Measurements from ENCODE around the gene ARHGAP11B.
A peak's percentile ranks its signal among the peaks of the same experiment; 100 is the strongest.
"Not testable (repeated sequence)": the region's sequence is repeated elsewhere in the genome, so short reads cannot be mapped to it uniquely, and the experiment has no call there.

The ARHGAP11B gene

DNA sequence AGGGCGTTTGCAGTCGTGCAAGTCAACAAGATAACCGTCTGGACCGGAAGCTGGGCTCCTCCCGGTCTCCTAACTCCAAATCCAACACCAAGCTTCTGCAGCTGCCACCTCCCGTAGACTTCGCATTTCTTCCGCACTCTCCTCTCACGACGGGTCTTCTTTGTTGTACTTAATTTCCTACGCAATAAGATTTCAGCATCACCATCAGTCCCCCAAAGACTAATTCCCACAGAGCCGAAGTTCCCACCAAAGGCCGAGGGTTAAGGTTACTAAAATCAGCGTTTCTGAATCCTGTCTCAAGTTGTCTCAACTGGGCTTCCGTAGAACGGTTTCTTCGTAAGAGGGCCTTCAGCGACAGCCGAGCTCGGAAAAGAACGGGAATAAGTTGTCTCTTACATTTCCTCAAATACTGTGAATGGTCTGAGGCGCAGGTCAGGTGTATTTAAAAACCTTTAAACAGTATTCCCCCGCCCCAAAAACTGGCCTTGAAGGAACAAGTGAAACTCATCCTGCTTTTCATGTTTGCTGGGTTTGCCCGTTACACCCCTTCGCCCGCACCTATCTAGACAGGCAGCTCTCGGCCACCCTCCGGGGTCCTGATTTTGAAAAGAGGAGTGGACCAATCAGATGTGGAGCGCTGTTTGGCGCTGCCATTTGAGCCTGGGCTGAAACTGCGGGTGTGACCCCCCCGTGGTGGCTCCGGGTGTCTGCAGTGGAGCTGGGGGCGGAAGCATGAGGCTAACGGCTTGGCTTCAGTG, at the start of gene ARHGAP11B:
Gene ARHGAP11B (plus strand): TSS at position 693 of the 758 bp plus-strand sequence.
- H3K4me1 ChIP-seq; intact Hi-C loops (cut with DNase I); H3K9me3 ChIP-seq; H3K36me3 ChIP-seq; H3K27me3 ChIP-seq: not testable (repeated sequence)
- peak; percentile 96 for DNase-seq
- H3K9ac ChIP-seq (ENCODE audit: low read depth in 2 of 2, low read length in 2 of 2), result peak within 1 kb of the TSS; percentile 34 to 50
- H3K4me3 ChIP-seq, result peak within 1 kb of the TSS; percentile 62
- peak within 1 kb of the TSS; percentile 72 for H3K27ac ChIP-seq

GRCh38 chr15:30579394-30579970, 46.4 kb upstream of the ARHGAP11B start:
- intact Hi-C loops (cut with DNase I); H3K36me3 ChIP-seq; H3K27me3 ChIP-seq; H3K9me3 ChIP-seq; DNase-seq; H3K27ac ChIP-seq; H3K4me3 ChIP-seq; H3K9ac ChIP-seq (ENCODE audit: low read depth in 2 of 2, low read length in 2 of 2); H3K4me1 ChIP-seq: not testable (repeated sequence)

DNA sequence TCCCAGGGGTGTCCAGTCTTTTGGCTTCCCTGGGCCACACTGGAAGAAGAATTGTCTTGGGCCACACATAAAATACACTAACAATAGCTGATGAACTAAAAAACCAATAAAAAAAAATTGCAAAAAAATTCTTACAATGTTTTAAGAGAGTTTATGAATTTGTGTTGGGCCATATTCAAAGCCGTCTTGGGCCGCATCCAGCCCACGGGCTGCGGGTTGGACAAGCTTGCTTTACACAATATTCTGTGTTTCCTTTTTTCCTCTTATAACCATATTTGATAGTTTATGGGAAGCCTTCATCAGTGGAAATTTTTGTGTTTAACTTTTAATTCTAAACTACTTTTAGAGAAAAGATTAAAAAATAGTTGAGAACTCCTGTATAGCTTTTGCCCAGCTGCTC, 45.2 kb upstream of the ARHGAP11B start:
- H3K9ac ChIP-seq (ENCODE audit: low read depth in 2 of 2, low read length in 2 of 2); H3K27me3 ChIP-seq; H3K27ac ChIP-seq; H3K9me3 ChIP-seq; intact Hi-C loops (cut with DNase I); H3K4me1 ChIP-seq; H3K4me3 ChIP-seq; DNase-seq; H3K36me3 ChIP-seq: not testable (repeated sequence)

DNA sequence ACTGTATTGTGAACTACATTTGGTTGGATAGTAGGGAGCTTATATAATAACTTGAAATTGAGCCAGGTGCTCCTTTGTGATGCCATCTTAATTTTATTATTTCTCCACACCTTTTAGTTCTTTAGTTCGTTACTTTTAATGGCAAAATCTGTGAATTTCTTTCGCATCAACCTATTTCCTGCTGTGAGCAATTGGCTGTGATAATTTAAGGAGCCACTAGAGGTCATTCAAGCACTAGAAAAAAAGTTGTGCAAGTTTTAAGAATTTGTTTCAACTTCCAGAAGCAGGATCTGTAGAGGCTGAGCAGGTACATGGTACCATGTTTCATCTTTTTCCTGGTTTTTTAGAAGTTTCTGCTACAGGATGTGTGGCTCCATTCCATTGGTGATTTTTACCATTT, 27.0 kb upstream of the ARHGAP11B start:
- intact Hi-C loops (cut with DNase I); H3K27me3 ChIP-seq; H3K36me3 ChIP-seq; H3K4me1 ChIP-seq; H3K9ac ChIP-seq (ENCODE audit: low read depth in 2 of 2, low read length in 2 of 2); H3K27ac ChIP-seq; DNase-seq; H3K9me3 ChIP-seq; H3K4me3 ChIP-seq: not testable (repeated sequence)

DNA sequence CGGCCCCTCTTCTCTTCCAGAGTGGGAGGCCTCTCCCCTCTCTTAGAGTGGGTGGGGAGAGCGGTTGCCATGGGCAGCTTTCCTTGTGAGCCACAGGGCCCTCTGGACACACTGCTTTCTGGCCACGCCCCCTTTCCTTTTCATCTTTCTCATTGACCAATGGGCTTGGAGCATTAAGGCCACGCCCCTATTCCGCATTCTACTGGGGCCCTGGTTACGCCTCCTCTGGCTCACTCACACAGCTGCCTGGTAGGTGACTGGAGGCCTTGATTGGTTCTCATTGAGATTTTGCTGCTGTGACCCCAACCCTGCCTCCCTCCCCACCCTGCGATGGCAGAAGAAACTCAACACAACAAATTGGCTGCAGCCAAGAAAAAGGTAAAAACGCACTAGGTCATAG, 22.1 kb upstream of the ARHGAP11B start, which contains the start of gene GOLGA8H:
Gene GOLGA8H (plus strand): TSS at position 233 of the 400 bp plus-strand sequence. CDS start 98 bp downstream, at position 331.
- H3K9me3 ChIP-seq; H3K4me3 ChIP-seq; H3K36me3 ChIP-seq; intact Hi-C loops (cut with DNase I); H3K4me1 ChIP-seq; H3K9ac ChIP-seq (ENCODE audit: low read depth in 2 of 2, low read length in 2 of 2); DNase-seq; H3K27ac ChIP-seq; H3K27me3 ChIP-seq: not testable (repeated sequence)

- intact Hi-C loops (cut with DNase I); H3K27me3 ChIP-seq; H3K4me3 ChIP-seq; DNase-seq; H3K9me3 ChIP-seq; H3K4me1 ChIP-seq; H3K36me3 ChIP-seq; H3K9ac ChIP-seq (ENCODE audit: low read depth in 2 of 2, low read length in 2 of 2); H3K27ac ChIP-seq: not testable (repeated sequence)
These were observed 13.7 kb upstream of the ARHGAP11B start for GRCh38 chr15:30612271-30612670.

- TF ChIP-seq, protein P1, sequence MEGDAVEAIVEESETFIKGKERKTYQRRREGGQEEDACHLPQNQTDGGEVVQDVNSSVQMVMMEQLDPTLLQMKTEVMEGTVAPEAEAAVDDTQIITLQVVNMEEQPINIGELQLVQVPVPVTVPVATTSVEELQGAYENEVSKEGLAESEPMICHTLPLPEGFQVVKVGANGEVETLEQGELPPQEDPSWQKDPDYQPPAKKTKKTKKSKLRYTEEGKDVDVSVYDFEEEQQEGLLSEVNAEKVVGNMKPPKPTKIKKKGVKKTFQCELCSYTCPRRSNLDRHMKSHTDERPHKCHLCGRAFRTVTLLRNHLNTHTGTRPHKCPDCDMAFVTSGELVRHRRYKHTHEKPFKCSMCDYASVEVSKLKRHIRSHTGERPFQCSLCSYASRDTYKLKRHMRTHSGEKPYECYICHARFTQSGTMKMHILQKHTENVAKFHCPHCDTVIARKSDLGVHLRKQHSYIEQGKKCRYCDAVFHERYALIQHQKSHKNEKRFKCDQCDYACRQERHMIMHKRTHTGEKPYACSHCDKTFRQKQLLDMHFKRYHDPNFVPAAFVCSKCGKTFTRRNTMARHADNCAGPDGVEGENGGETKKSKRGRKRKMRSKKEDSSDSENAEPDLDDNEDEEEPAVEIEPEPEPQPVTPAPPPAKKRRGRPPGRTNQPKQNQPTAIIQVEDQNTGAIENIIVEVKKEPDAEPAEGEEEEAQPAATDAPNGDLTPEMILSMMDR (IDR thresholded peaks at IDR 0.05), result peak; percentile 14
- H3K9ac ChIP-seq (ENCODE audit: low read depth in 2 of 2, low read length in 2 of 2); H3K27me3 ChIP-seq; H3K27ac ChIP-seq; H3K4me3 ChIP-seq; H3K9me3 ChIP-seq; DNase-seq; intact Hi-C loops (cut with DNase I); H3K4me1 ChIP-seq; H3K36me3 ChIP-seq: not testable (repeated sequence)
These were observed 4.6 kb upstream of the ARHGAP11B start for GRCh38 chr15:30621342-30621741.

DNA sequence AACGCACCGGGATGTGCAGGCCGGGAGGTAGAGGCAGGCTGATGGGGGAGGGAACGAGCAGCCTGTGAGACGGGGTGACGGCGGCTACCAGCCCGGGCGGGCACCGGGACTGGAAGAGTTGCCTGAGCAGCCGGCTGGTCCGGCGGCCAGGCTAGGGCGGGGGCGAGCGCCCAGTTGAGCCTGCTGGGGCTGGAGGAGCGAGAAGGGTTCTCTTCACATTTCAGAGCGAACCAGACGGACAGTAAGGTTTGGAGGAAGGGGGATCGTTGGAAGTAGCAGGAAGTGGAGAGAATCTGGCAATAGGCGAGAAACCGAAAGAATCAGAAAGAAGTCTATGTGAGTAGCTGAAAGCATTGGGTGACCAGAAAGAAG, 252 bp downstream of the ARHGAP11B start:
- Histone ChIP-seq H3K4me3 (peak overlapping the region; percentile 62), H3K9ac (ENCODE audit: low read depth in 2 of 2, low read length in 2 of 2) (peak overlapping the region; percentile 34 to 50), H3K27ac (peak overlapping the region; percentile 72)
- H3K27me3 ChIP-seq; H3K36me3 ChIP-seq; H3K4me1 ChIP-seq; intact Hi-C loops (cut with DNase I); H3K9me3 ChIP-seq; DNase-seq: not testable (repeated sequence)

GRCh38 chr15:30626632-30627031, 704 bp downstream of the ARHGAP11B start:
- H3K36me3 ChIP-seq; H3K4me1 ChIP-seq; H3K9ac ChIP-seq (ENCODE audit: low read depth in 2 of 2, low read length in 2 of 2); H3K9me3 ChIP-seq; intact Hi-C loops (cut with DNase I); H3K27me3 ChIP-seq; DNase-seq: not testable (repeated sequence)
- Histone ChIP-seq H3K27ac (peak overlapping the region; percentile 72), H3K4me3 (peak overlapping the region; percentile 62)
